NCI-H2107 (cell line): ENCODE measurements around the gene TAS2R60.
"Not testable (repeated sequence)": the region's sequence is repeated elsewhere in the genome, so short reads cannot be mapped to it uniquely, and the experiment has no call there.

Source experiments
- DNase-seq: peaks from one replicate; lab custom pipeline; 2025; lab: John Stamatoyannopoulos, UW

TAS2R60 gene

DNA sequence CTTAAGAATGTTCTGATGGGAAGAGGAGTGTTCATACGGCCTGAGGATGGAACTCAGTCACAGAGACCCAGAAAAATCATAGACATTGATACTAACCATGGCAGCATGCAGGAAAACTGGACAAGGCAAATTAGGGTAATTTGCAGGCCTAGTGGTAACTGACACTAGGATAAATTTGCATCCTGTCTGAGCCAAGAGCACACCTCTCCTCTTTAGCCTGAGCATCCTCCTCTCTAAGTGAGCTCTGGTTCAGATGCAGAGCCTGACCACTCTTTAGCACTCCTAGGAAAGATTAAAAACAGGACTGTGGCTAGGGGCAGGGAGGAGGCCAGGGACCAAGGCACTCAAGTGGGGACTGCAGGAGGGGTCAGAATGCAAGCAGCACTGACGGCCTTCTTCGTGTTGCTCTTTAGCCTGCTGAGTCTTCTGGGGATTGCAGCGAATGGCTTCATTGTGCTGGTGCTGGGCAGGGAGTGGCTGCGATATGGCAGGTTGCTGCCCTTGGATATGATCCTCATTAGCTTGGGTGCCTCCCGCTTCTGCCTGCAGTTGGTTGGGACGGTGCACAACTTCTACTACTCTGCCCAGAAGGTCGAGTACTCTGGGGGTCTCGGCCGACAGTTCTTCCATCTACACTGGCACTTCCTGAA lies 34.4 kb downstream of the TAS2R60 start, which contains the start of gene TAS2R41:
TAS2R41 (plus strand) TSS at position 373 of the 650 bp plus-strand sequence; CDS start at position 373, 0 bp downstream.
- DNase-seq: no peak

GRCh38 chr7:143479055-143479766 lies 36.0 kb downstream of the TAS2R60 start:
- DNase-seq: no peak

- DNase-seq: no peak
These were observed 37.2 kb downstream of the TAS2R60 start for GRCh38 chr7:143480501-143480900.

DNA sequence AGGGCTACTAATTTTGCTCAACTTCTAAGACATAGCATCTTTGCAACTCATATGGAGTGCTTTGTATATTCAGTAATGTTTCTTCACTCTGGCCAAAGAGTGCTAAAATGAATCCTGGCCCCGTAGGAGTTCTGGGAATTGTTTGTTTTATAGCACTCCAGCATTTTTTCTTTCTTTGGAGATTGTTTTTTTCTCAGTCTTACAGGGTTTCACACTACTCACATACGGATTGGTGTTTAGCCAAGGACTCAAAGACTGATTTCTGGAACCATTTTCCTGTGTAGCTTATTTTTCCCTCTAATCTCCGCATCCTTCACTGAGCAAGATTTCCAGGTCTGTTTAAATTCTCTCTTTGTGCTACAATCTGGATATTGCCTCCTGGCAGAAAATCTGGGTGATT lies 40.9 kb downstream of the TAS2R60 start:
- DNase-seq: no peak

DNA sequence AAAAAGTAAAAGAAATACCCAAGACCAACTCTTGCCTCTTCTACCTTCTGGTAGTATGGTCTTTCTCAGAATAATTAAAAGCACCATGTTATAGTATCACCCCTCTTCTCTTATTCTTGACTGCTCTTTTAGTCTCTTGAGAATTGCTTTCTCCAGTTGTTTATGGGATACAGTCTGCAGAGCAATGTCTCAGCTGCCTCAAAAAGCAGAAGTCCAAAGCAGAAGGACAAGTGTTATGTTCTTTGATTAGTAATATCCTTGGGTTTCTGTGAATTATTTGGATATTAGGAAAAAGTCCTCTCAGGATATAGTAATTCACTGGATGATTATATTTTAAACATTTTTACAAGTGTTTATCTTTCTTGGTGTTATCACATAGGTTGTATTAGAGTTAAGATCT lies 41.8 kb downstream of the TAS2R60 start:
- DNase-seq: no peak

DNA sequence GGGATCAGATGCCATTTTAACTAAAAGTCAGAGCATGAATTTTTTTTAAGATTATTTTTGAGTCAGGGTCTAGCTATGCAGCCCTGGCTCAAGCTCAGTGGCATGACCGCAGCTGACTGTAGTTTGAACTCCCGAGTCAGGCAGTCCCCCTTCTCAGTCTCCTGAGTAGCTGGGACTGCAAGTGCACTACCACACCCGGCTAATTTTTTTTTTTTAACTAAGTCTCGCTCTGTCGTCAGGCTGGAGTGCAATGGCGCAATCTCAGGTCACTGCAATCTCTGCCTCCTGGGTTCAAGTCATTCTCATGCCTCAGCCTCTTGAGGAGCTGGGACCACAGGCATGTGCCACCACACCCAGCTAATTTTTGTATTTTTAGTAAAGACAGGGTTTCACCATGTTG lies 42.2 kb downstream of the TAS2R60 start:
- no peak for DNase-seq

- not testable (repeated sequence) for DNase-seq
These were observed 43.0 kb downstream of the TAS2R60 start for GRCh38 chr7:143486266-143486665.

GRCh38 chr7:143487061-143487460 lies 43.8 kb downstream of the TAS2R60 start:
- DNase-seq: no peak

GRCh38 chr7:143487566-143487965 lies 44.3 kb downstream of the TAS2R60 start:
- no peak for DNase-seq

DNA sequence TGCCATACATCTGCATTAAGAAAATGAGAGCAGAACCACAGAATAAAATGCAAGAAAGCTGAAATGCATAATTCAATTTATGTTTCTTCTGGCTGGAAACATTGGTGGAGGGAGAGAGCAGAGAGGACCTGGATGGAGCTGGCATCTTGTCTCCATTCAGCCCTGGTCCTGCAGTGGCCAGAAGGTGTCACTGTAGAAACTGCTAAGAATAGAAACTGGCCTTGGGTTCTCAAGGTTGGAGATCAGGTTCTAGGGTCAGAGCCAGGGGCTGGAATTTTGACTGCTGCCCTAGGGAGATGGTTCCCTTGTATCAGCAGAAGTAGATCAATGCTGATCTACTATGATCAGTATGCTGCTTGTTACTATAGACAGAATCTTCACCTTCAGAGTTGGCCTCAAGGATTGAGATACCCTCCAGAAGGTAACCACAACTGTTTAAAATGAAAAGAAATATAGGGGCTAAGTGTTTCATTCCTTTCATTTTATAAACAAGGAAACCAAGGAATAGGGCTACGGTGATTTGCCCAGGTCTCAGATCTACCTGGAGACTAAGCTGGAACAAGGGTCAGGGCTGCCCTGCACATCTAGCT lies 47.6 kb downstream of the TAS2R60 start:
- DNase-seq: no peak

- DNase-seq: no peak
These were observed 48.8 kb downstream of the TAS2R60 start for GRCh38 chr7:143492043-143492471.

DNA sequence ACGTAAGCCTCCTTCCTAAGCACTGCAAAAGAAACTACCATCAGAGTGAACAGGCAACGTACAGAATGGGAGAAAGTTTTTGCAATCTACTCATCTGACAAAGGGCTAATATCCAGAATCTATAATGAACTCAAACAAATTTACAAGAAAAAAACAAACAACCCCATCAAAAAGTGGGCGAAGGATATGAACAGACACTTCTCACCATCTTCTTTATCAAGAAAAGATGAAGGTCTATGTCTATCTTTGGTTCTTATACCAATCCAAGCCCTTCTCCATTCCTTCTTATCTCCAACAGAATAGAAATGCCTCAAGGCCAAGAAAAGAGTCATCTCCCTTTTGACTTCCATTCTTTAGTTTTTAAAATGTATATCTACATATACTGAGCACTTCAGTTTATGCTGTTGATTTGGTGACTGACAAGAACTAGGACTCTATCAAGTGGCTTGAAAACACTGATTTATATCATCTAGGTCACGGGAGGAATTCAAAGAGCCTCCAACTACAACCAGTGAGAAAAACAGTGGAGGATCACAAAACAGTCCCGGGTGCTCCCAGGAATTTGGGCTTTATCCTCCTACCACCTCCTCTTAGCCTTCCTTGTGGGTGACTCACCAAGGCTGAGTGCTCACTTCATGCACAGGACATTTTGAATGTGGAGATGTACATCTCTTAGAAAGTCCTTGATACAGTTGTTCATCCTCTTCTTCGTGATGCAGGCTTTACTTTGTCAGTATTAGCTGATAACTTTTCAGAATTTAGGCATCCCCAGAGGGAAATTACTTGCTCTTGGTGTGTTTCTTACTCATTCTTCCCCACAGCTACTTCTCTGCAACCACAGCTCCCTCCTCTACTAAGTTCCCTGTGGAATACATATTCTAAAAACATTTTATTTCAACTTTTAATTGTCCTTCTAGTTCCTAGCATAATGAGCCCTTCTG lies 49.8 kb downstream of the TAS2R60 start:
- DNase-seq: no peak

- DNase-seq: no peak
These were observed 50.5 kb downstream of the TAS2R60 start for GRCh38 chr7:143493751-143494150.
